H4 (cell line): ENCODE data around the gene BCL11B. TPM values are rescaled to one million over a fixed set of nuclear protein-coding genes. Genes with fewer than 3 reads are reported as not detected.
"Not testable (repeated sequence)": the region's sequence is repeated elsewhere in the genome, so short reads cannot be mapped to it uniquely, and the experiment has no call there.

Experiments used
- DNase-seq: peaks from one replicate; pipeline ENCODE4 v3.0.0-alpha.2; 2015; ENCODE audit warnings: low spot score
- total RNA-seq: library from RNA; depleted of rRNA; stranded (reverse); fragments of >200 nt; shearing (Covaris generic); gene quantifications from 2 replicates; pipeline ENCODE4 v1.2.3, GENCODE V29; 2014

Gene BCL11B
- total RNA-seq, 1 experiment from 2014 or later: 1.4 TPM

GRCh38 chr14:99241325-99242010 lies 30.5 kb downstream of the BCL11B start:
- DNase-seq: no peak

DNA sequence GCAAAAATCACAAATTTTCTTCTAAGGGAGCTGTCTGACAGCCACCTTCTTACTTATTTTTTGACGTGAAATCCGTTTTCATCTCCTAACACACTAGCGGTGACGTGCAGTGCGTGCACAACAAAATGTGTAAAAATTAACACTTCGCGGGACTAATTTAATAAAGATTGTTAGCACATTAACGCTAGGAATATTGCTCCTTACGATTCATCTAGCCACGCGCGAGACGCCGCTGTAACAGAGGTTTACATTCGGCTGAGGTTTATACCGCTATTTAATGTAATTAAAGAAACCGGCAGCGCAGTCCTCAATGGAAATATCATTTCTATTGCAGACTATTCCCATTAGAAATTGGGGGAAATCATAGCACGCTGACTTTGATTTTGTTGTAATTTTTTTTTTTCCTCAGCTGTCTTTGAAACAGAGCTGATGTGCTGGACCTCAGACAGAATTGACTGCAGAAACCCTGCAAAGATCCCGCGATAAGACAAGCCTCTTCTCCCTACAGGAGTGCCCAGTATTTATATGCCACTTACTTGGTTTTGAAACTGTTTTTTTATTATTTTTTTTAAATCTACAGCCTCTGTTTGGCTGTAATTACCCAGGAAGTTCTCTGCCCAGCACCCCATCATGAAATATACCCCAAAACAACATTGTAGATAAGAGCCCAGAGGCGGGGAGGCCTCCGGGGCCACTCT lies 31.2 kb downstream of the BCL11B start:
- no peak for DNase-seq

DNA sequence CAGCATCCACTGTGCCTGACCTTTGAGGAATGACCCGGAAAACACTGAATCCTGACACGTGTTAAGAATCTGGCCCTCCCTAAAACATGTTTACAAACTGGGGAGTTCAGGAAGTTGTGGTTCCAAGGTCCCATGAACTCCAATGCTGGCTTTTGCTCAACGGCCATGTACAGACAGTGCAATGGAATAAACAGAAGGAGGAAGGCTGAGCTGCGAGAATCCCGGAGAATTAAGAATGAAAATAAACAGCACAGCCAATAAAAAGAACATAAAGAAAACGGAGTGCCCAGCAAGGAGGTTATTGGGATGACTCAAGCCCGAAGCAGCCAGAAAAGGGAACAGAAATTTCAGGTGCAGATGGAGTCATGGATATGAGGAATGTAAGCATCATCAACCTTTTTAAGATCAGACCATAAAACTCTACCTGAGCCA lies 32.3 kb downstream of the BCL11B start:
- peak; percentile 73 for DNase-seq

GRCh38 chr14:99238216-99238615 lies 33.8 kb downstream of the BCL11B start:
- DNase-seq: no peak

DNA sequence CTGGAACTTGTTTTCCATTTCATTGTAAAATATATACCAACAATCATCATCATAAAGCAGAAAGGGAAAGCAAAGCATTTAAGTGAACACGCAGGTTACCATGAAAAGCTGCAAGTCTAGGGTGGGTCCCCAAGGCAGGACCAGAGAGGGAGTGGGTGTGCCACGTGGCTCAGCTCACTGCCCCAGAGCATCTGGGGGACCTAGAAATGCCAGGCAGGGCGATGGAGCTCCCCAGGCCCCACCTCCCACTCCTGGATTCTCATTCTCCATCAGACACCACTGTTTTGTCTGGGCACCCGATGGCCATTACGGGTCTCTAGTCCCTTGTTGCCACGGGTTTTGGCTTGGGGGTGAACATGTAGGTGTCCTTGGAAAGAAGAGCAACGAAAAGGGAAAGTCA lies 34.7 kb downstream of the BCL11B start:
- no peak for DNase-seq

GRCh38 chr14:99236386-99237138 lies 35.4 kb downstream of the BCL11B start:
- DNase-seq: no peak

DNA sequence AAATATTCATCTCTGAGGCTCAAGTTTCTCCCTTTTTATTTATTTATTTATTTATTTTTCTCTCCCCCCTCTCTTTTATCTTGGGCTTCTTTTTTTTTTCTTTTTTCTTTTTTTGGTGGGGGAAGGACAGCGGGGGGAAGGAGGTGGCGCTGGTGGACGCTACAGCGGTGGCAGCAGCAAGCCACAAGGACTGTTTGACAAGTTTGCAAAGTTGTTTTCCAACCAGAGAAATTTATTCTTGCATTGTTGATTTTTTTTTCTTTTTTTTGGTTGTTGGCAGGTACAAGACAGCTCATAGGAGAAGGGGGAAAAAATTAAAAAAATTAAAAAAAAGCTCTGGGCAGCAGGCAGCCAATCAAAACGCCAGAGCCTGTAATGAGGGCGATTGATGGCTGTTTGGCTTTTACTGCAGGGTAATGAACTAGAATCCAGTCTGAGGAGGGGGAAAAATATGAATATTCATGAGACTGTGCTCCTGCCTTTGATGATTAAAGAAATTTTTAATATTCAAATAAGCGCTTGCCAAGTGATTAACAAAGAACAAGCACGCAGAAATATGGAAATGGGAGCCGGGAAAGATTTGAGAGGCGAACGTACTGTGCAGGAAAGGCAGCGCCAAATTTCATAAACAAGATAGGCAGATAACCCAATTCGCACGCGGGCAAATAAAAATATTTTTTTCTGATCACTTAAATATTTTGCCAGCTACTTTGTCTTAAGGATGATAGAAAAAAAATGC lies 36.2 kb downstream of the BCL11B start:
- no peak for DNase-seq

- no peak for DNase-seq
Observed at GRCh38 chr14:99234961-99235571, 36.9 kb downstream of the BCL11B start.

GRCh38 chr14:99234355-99234754 lies 37.6 kb downstream of the BCL11B start:
- no peak for DNase-seq

GRCh38 chr14:99233222-99234035 lies 38.6 kb downstream of the BCL11B start:
- no peak for DNase-seq

GRCh38 chr14:99232714-99233214 lies 39.2 kb downstream of the BCL11B start:
- DNase-seq: no peak

DNA sequence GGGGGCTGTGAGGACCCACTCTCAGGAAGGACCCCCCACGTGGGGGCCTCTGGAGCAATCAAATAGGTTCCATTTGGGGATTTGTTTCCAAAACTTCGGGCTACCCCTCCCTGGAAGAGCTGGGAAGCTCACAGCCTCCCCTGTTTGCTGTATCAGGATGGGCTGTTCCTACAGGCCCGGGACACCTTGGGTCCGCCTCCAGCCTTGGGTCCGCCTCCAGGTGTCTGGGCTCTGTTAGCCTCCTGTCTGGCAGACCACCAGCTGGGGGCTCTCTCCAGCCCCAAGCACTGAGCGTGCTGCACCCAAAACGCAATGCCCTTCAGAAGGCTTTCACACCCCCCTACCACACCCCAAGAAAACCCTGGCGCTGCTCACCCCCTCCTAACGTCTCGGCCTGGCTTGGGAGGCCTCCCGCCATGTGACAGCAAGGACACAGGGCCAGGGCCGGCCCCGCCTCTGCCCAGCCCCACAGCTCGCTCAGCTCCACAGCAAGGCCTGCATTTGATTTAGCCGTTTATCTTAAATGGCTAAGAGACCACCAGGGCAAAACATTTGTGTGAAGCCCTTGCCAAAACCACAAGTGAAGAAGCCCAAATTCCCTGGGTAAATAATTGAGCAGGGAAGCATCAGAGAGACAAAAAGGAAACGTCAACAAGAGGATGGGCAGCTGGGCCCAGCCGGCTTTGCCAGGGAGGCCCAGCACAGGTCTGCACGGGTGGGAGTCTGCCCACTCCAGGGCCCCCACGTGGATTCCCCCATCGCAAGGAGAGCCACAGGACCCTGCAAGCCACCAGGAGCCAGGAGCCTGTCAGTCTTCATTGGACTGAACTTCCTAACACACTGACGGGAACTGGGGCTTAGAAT lies 39.9 kb downstream of the BCL11B start:
- DNase-seq: peak; percentile 51

- DNase-seq: no peak
Observed at GRCh38 chr14:99231161-99231849, 40.7 kb downstream of the BCL11B start.

GRCh38 chr14:99230208-99231151 lies 41.5 kb downstream of the BCL11B start:
- DNase-seq: peak; percentile 70

DNA sequence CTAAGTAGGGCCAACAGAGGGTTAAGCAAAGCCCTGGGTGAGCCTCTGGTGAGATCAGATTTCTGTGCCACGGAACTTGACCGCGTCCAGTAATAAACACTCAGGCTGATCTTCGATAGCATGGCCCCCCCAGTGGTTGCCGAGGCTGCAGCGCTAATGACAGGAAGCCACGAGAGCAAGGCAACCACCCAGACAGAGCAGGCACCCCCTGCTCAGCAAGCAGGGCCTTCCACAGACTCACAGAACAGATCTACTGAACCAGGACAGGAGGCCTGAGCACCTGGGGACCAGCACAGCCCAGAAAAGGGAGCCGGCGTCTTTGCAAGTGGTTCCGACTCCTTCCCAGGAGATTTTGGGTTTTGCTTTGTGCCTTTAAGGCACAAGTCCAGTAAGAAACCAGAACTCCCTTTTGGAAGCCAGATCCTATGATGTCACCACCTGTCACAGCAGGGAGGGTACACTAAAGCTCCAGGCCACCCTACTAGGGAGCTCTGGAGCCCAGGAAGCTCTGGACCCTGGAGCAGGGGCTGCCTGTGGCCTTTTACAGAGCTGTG lies 42.3 kb downstream of the BCL11B start:
- peak; percentile 88 for DNase-seq

GRCh38 chr14:99228760-99229159 lies 43.2 kb downstream of the BCL11B start:
- DNase-seq: not testable (repeated sequence)

DNA sequence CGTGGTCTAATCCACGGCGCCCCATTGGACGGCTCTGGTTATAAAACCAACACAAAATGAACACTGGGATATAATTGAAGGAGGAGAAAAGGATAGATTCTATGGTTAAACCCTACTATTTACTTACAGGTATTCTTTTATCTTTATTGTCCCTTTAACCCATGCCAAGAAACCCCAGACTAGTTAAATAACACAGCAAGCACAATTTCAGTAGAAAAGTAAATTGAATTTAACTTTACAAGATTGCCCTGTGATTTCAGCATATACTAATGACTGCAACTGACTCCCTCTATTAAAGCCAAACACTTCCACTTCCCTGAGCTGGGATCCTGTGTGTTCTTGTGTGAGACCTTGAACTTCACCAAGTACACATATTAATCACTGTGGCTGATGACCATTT lies 45.3 kb downstream of the BCL11B start:
- no peak for DNase-seq
